IMR-90 (cell line): ENCODE results near the gene RGN. TPM values are rescaled to one million over a fixed set of nuclear protein-coding genes. Genes with fewer than 3 reads are reported as not detected.
"Not testable (repeated sequence)": the region's sequence is repeated elsewhere in the genome, so short reads cannot be mapped to it uniquely, and the experiment has no call there.

ENCODE experiments used
- ATAC-seq: fragments of 200-7000 bp; cut with Tn5 transposase; 2 replicates; pipeline ENCODE4 v1.9.1; 2020; ENCODE audit warnings: low read depth, mild to moderate bottlenecking, moderate library complexity
- BruUV-seq: library from RNA; stranded (reverse); fragments of 400-500 nt; replicated peaks from 2 replicates; lab custom pipeline; 2021; lab: Mats Ljungman, UMichigan
- CTCF ChIA-PET: fragments of 300-600 bp; formaldehyde crosslinking; extraction: SDS; loops from one replicate; lab custom pipeline; 2021; ENCODE audit warnings: antibody characterized with exemption; lab: Yijun Ruan, JAX
- POLR2A ChIA-PET: fragments of 300-600 bp; sonication (Branson Sonifier 250); formaldehyde crosslinking; loops from one replicate; lab custom pipeline; 2022; ENCODE audit warnings: antibody characterized with exemption; ENCODE audit not compliant: unreplicated experiment; lab: Charles Lee
- DNase-seq: peaks from one replicate; pipeline ENCODE4 v3.0.0; 2013
- H2AFZ ChIP-seq: replicated peaks from 2 replicates; pipeline ENCODE3; 2013; ENCODE audit warnings: low read length, mild to moderate bottlenecking; ENCODE audit not compliant: poor library complexity
- H2AK5ac ChIP-seq: 2 replicates; pipeline ENCODE4 v1.6.1; 2013; ENCODE audit warnings: low read depth, low read length, inconsistent platforms
- H2AK9ac ChIP-seq: replicated peaks from 2 replicates; pipeline ENCODE3; 2013; ENCODE audit warnings: mild to moderate bottlenecking, low read depth, low read length, moderate library complexity; ENCODE audit not compliant: poor library complexity
- H2BK120ac ChIP-seq: 2 replicates; pipeline ENCODE4 v1.6.1; 2013; ENCODE audit warnings: low read depth, low read length, inconsistent platforms
- H2BK15ac ChIP-seq: 3 replicates; pipeline ENCODE4 v1.6.1; 2013; ENCODE audit warnings: low read depth, low read length, inconsistent platforms
- H2BK20ac ChIP-seq: 2 replicates; pipeline ENCODE4 v1.6.1; 2013; ENCODE audit warnings: low read depth, mild to moderate bottlenecking, inconsistent platforms, low read length, moderate library complexity
- H2BK5ac ChIP-seq: 2 replicates; pipeline ENCODE4 v1.6.1; 2013; ENCODE audit warnings: mild to moderate bottlenecking, low read depth, low read length, inconsistent platforms; ENCODE audit not compliant: poor library complexity, severe bottlenecking
- H3K14ac ChIP-seq: replicated peaks from 2 replicates; pipeline ENCODE4 v1.6.1; 2013; ENCODE audit warnings: low read depth, low read length, inconsistent platforms
- H3K18ac ChIP-seq: 2 replicates; pipeline ENCODE4 v1.6.1; 2013; ENCODE audit warnings: low read depth, low read length, control low read depth
- H3K23ac ChIP-seq: 2 replicates; pipeline ENCODE4 v1.6.1; 2013; ENCODE audit warnings: low read depth, low read length, inconsistent platforms
- H3K27ac ChIP-seq: 2 replicates; pipeline ENCODE4 v1.5.1; 2013; ENCODE audit warnings: mild to moderate bottlenecking, control low read depth, low read length; ENCODE audit not compliant: insufficient read depth
- H3K27me3 ChIP-seq: 2 replicates; pipeline ENCODE4 v1.6.1; 2013; ENCODE audit warnings: low read length; ENCODE audit not compliant: control insufficient read depth, insufficient read depth
- H3K36me3 ChIP-seq: 2 replicates; pipeline ENCODE4 v1.6.1; 2013; ENCODE audit warnings: low read length, mixed read lengths; ENCODE audit not compliant: control insufficient read depth, insufficient read depth
- H3K4ac ChIP-seq: 2 replicates; pipeline ENCODE4 v1.6.1; 2013; ENCODE audit warnings: low read depth, low read length, inconsistent platforms
- H3K4me1 ChIP-seq: 2 replicates; pipeline ENCODE4 v1.6.1; 2013; ENCODE audit warnings: low read length, mixed read lengths; ENCODE audit not compliant: control insufficient read depth, insufficient read depth
- H3K4me2 ChIP-seq: 2 replicates; pipeline ENCODE4 v1.6.1; 2013; ENCODE audit warnings: low read depth, mild to moderate bottlenecking, control low read depth, low read length, moderate library complexity
- H3K4me3 ChIP-seq: 2 replicates; pipeline ENCODE4 v1.5.1; 2013; ENCODE audit warnings: low read depth, mild to moderate bottlenecking, control low read depth, low read length, moderate library complexity; ENCODE audit not compliant: insufficient read depth
- H3K56ac ChIP-seq: 2 replicates; pipeline ENCODE4 v1.6.1; 2013; ENCODE audit warnings: low read length, inconsistent platforms; ENCODE audit not compliant: insufficient read depth; ENCODE audit errors: extremely low read depth
- H3K79me1 ChIP-seq, 2 experiments: 2 replicates each; pipeline ENCODE4 v1.6.1; 2013; ENCODE audit warnings: low read length in 2 of 2, inconsistent platforms in 1 of 2, low read depth in 1 of 2
- H3K9ac ChIP-seq: 2 replicates; pipeline ENCODE4 v1.6.1; 2013; ENCODE audit warnings: low read depth, low read length, control low read depth
- H3K9me1 ChIP-seq: 2 replicates; pipeline ENCODE4 v1.6.1; 2013; ENCODE audit warnings: low read length, inconsistent platforms; ENCODE audit not compliant: insufficient read depth
- H3K9me3 ChIP-seq: 2 replicates; pipeline ENCODE4 v1.6.1; 2013; ENCODE audit warnings: low read length; ENCODE audit not compliant: control insufficient read depth, insufficient read depth
- H4K20me1 ChIP-seq: 2 replicates; pipeline ENCODE4 v1.6.1; 2013; ENCODE audit warnings: low read length, inconsistent platforms; ENCODE audit not compliant: insufficient read depth
- H4K5ac ChIP-seq: 2 replicates; pipeline ENCODE4 v1.6.1; 2013; ENCODE audit warnings: mild to moderate bottlenecking, low read depth, low read length, control low read depth
- H4K8ac ChIP-seq, 2 experiments: 2 replicates each; pipeline ENCODE4 v1.6.1; 2013; ENCODE audit warnings: low read depth in 2 of 2, low read length in 2 of 2, control low read depth in 1 of 2, inconsistent platforms in 1 of 2
- H4K91ac ChIP-seq: 2 replicates; pipeline ENCODE4 v1.6.1; 2013; ENCODE audit warnings: low read depth, low read length, inconsistent platforms; ENCODE audit not compliant: insufficient read depth
- BHLHE40 ChIP-seq: fragments of 150-350 bp; IDR thresholded peaks from 2 replicates; pipeline ENCODE4 v1.6.1; 2016; ENCODE audit warnings: mild to moderate bottlenecking, low read depth, low read length
- CHD1 ChIP-seq: IDR thresholded peaks from 2 replicates; pipeline ENCODE4 v1.6.1; 2012; ENCODE audit warnings: low read depth, low read length, improper control_type of control experiment
- MAFK ChIP-seq: IDR thresholded peaks from 2 replicates; pipeline ENCODE4 v1.6.1; 2012; ENCODE audit warnings: low read depth, low read length, improper control_type of control experiment
- MAZ ChIP-seq: IDR thresholded peaks from 2 replicates; pipeline ENCODE4 v1.6.1; 2012; ENCODE audit warnings: low read depth, mild to moderate bottlenecking, low read length, improper control_type of control experiment, moderate library complexity, borderline replicate concordance
- POLR2A ChIP-seq: IDR thresholded peaks from 2 replicates; pipeline ENCODE4 v1.6.1; 2012; ENCODE audit warnings: mild to moderate bottlenecking, low read depth, low read length
- SMC3 ChIP-seq: fragments of 150-350 bp; IDR thresholded peaks from 2 replicates; pipeline ENCODE4 v1.6.1; 2016; ENCODE audit warnings: low read depth, mild to moderate bottlenecking, antibody characterized with exemption, low read length, moderate library complexity
- WGBS, 2 experiments: methylation state at CpG; one replicate each; pipeline versions ENCODE4 v1.1.5 to v1.1.7; 2013; ENCODE audit warnings: missing lambda C conversion rate in 2 of 2; ENCODE audit not compliant: insufficient read length in 1 of 2; ENCODE audit errors: extremely low coverage in 2 of 2; 5-methylcytosine and 5-hydroxymethylcytosine counted together
- dilution Hi-C: fragments of 300-500 bp; cut with HindIII; formaldehyde crosslinking; loops from one replicate; pipeline ENCODE4 v1.14.3; 2018; ENCODE audit warnings: low sequenced_read_pairs; ENCODE audit not compliant: unreplicated experiment
- in situ Hi-C: fragments of 300-500 bp; cut with MboI; formaldehyde crosslinking; loops from 3 replicates; pipeline ENCODE4 v1.14.3; 2019; ENCODE audit warnings: low sequenced_read_pairs, inconsistent platforms, mixed read lengths
- intact Hi-C: fragments of 100-400 bp; cut with micrococcal nuclease; formaldehyde crosslinking; loops from 2 replicates; pipeline ENCODE4 v1.10.0; 2022
- polyA plus RNA-seq, 3 experiments: library from polyadenylated mRNA; depleted of rRNA; stranded (reverse); fragments of >200 nt; gene quantifications; 2 replicates each; pipeline ENCODE4 v1.2.3, GENCODE V29; 2012; ENCODE audit warnings: low replicate concordance in 1 of 3
- total RNA-seq: library from RNA; depleted of rRNA; stranded (reverse); fragments of >200 nt; gene quantifications from 2 replicates; pipeline ENCODE4 v1.2.3, GENCODE V29; 2012

The RGN gene
- total and polyA plus RNA-seq, 2 of the 4 experiments (the other 2 are of a cell fraction) = 0.18 to 0.26 TPM

DNA sequence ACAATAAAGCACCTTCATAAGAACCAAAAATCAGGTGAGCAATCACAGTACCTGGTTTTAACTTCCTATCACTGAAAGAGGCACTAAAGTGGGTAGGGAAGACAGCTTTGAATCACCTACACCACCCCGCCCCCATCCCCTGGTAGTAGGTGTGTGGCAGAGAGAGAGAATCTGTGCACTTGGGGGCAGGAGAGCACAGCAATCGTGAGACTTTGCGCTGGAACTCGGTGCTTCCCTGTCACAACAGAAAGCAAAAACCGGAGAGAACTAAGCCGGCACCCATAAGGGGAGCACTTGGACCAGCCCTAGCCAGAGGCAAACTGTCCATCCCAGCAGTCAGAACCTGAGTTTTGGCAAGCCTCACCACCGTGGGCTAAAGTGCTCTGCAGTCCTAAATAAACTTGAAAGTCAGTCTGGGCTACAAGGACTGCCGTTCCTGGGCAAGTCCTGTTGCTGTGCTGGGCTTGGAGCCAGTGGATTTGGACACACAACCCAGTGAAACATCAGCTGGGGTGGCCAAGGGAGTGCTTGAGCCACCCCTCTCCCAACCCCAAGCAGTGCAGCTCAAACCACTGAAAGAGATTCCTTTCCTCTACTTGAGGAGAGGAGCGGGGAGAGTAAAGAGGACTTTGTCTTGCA, 34.2 kb downstream of the RGN start:
- Histone ChIP-seq H3K4me2 (no peak overlapping the region), H2BK120ac (no peak overlapping the region), H2BK15ac (no peak overlapping the region), H3K79me1 (no peaks in the 10 kb centered on the region), H2AK9ac (no peak overlapping the region), H3K9ac (no peak overlapping the region), H2BK20ac (no peak overlapping the region), H2AK5ac (no peak overlapping the region), H3K14ac (no peak overlapping the region), H3K23ac (no peak overlapping the region), H4K8ac (no peak overlapping the region), H3K56ac (no peak overlapping the region), H3K4me1 (no peaks in the 10 kb centered on the region), H2AFZ (no peak overlapping the region), H3K9me3 (no peaks in the 10 kb centered on the region), H2BK5ac (no peak overlapping the region), H3K18ac (no peak overlapping the region), H4K91ac (no peak overlapping the region), H4K20me1 (no peaks in the 10 kb centered on the region), H3K27me3 (peaks cover 12% of the 10 kb centered on the region), H3K4me3 (no peak overlapping the region), H4K5ac (no peak overlapping the region), H3K4ac (no peak overlapping the region), H3K9me1 (no peaks in the 10 kb centered on the region), H3K27ac (no peak overlapping the region), H3K36me3 (no peaks in the 10 kb centered on the region)
- no TSS peak for BruUV-seq
- ATAC-seq = no peak; the same call in 1 of the 2 replicates
- no peak for DNase-seq
- TF ChIP-seq CHD1 = no peak
- no peak for TF ChIP-seq SMC3
- no peak for TF ChIP-seq MAFK
- TF ChIP-seq BHLHE40 = no peak
- TF ChIP-seq MAZ = no peak
- TF ChIP-seq POLR2A = no peak
- 53% methylated on average over 3 of the region's 9 CpGs; no CpG with 5 or more reads in 1 of the 2 experiments for WGBS, 2 experiments
- POLR2A ChIA-PET = interaction anchor here (0.6 kb wide), 1 partner anchor 10 kb away, joined by 6 read pairs; no protein-coding TSS in a partner anchor
- in situ Hi-C loops (no loop called here), intact Hi-C loops (no loop called here), dilution Hi-C loops (no loop called here)
- CTCF ChIA-PET = interaction anchor here (1.1 kb wide), 1 partner anchor 19 kb away, joined by 5 read pairs; no protein-coding TSS in a partner anchor

DNA sequence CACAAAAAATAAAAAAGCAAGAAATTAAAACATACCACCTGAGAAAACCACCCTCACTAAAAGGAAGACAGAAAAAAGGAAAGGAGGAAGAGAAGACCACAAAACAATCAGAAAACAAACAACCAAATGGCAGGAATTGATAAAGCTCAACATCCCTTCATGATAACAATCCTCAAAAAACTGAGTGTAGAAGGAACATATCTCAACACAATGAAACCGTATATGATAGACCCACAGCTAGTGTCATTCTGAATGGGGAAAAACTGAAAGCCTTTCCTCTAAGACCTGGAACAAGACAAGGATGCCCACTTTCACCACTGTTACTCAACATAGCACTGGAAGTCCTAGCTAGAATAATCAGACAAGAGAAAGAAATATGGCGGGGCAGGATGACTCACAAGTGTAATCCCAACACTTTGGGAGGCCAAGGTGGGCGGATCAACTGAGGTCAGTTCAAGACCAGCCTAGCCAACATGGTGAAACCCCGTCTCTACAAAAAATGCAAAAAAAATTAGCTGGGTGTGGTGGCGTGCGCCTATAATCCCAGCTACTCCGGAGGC, 38.4 kb downstream of the RGN start:
- DNase-seq, H4K5ac ChIP-seq, H3K9ac ChIP-seq, H4K8ac ChIP-seq, H3K27ac ChIP-seq, H3K4ac ChIP-seq, H3K4me3 ChIP-seq, H3K9me1 ChIP-seq, H3K14ac ChIP-seq, H3K79me1 ChIP-seq, in situ Hi-C loops, H3K4me1 ChIP-seq, BruUV-seq, H2AK9ac ChIP-seq, ATAC-seq, H3K56ac ChIP-seq, H4K91ac ChIP-seq, H2BK5ac ChIP-seq, H2AFZ ChIP-seq, H3K23ac ChIP-seq, dilution Hi-C loops, H3K9me3 ChIP-seq, H3K36me3 ChIP-seq, intact Hi-C loops, H3K18ac ChIP-seq, H2BK20ac ChIP-seq, POLR2A ChIA-PET, H2AK5ac ChIP-seq, H2BK120ac ChIP-seq, H3K4me2 ChIP-seq, H2BK15ac ChIP-seq, H4K20me1 ChIP-seq: not testable (repeated sequence)
- WGBS, 2 experiments = 83% methylated on average over 1 of the region's 7 CpGs; no CpG with 5 or more reads in 1 of the 2 experiments
- CTCF ChIA-PET = interaction anchor here (0.6 kb wide), 1 partner anchor 1825 kb away, joined by 3 read pairs; no protein-coding TSS in a partner anchor
- peaks cover 10% of the 10 kb centered on the region for H3K27me3 ChIP-seq
